Measurements from ENCODE around the gene ADAM10.

- TF ChIP-seq EZH2 (IDR thresholded peaks at IDR 0.05; ENCODE audit: borderline replicate concordance, insufficient read depth, low read depth, low read length, poor library complexity, severe bottlenecking), result no peak
- TF ChIP-seq, protein P1, sequence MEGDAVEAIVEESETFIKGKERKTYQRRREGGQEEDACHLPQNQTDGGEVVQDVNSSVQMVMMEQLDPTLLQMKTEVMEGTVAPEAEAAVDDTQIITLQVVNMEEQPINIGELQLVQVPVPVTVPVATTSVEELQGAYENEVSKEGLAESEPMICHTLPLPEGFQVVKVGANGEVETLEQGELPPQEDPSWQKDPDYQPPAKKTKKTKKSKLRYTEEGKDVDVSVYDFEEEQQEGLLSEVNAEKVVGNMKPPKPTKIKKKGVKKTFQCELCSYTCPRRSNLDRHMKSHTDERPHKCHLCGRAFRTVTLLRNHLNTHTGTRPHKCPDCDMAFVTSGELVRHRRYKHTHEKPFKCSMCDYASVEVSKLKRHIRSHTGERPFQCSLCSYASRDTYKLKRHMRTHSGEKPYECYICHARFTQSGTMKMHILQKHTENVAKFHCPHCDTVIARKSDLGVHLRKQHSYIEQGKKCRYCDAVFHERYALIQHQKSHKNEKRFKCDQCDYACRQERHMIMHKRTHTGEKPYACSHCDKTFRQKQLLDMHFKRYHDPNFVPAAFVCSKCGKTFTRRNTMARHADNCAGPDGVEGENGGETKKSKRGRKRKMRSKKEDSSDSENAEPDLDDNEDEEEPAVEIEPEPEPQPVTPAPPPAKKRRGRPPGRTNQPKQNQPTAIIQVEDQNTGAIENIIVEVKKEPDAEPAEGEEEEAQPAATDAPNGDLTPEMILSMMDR (IDR thresholded peaks at IDR 0.05), result no peak
These were observed 181.3 kb downstream of the ADAM10 start for GRCh38 chr15:58568157-58568571.
